Stomach (tissue), 9 donors: Measurements from ENCODE around the gene GPR152. TPM values are rescaled to one million over a fixed set of nuclear protein-coding genes. Genes with fewer than 3 reads are reported as not detected.
A peak's percentile ranks its signal among the peaks of the same experiment; 100 is the strongest.

Experiments
- DNase-seq, 2 donors: peaks; one replicate each; pipeline versions ENCODE4 v3.0.0 to v3.0.0-alpha.2; 2013 to 2019
- H3K27ac ChIP-seq, 5 donors: fragments of 200-600 bp in 4 of 5; sonication (generic) in 4 of 5; one replicate each; pipeline ENCODE4 v1.5.1; 2013 to 2019; ENCODE audit warnings: mild to moderate bottlenecking in 1 of 5, moderate library complexity in 1 of 5
- H3K27me3 ChIP-seq, 3 donors: fragments of 200-600 bp; sonication (generic); one replicate each; pipeline ENCODE4 v1.5.1; 2017 to 2019; ENCODE audit warnings: mixed run types in 1 of 3
- H3K36me3 ChIP-seq, 4 donors: fragments of 200-600 bp; sonication (generic); 1 replicate in 3 of 4; 2 replicates in 1 of 4; pipeline ENCODE4 v1.5.1; 2016 to 2019
- H3K4me1 ChIP-seq, 4 donors: fragments of 200-600 bp; sonication (generic); one replicate each; pipeline ENCODE4 v1.5.1; 2016 to 2019
- H3K4me3 ChIP-seq, 4 donors: fragments of 200-600 bp; sonication (generic) in 3 of 4; one replicate each; pipeline ENCODE4 v1.5.1; 2016 to 2019; ENCODE audit warnings: mild to moderate bottlenecking in 1 of 4
- H3K9me3 ChIP-seq, 4 donors: fragments of 200-600 bp; sonication (generic); one replicate each; pipeline ENCODE4 v1.5.1; 2016 to 2019
- EP300 ChIP-seq: sonication (generic); formaldehyde crosslinking; IDR thresholded peaks from one replicate; pipeline ENCODE4 v1.6.1; 2017; ENCODE audit warnings: antibody characterized with exemption
- POLR2A ChIP-seq, 4 donors: fragments of 450-650 bp; IDR thresholded peaks; one replicate each; pipeline ENCODE4 v1.6.1; 2016; ENCODE audit warnings: antibody characterized with exemption in 4 of 4, control low read depth in 2 of 4, mild to moderate bottlenecking in 1 of 4, moderate library complexity in 1 of 4
- POLR2AphosphoS5 ChIP-seq, 3 donors: sonication (generic); formaldehyde crosslinking; IDR thresholded peaks; one replicate each; pipeline ENCODE4 v1.6.1; 2016; ENCODE audit warnings: antibody characterized with exemption in 3 of 3
- WGBS, 5 donors: extraction: QIAGEN DNeasy Blood & Tissue Kit in 3 of 5; methylation state at CpG; one replicate each; pipeline versions ENCODE4 v1.1.5 to v1.1.7; 2013 to 2018; 5-methylcytosine and 5-hydroxymethylcytosine counted together
- intact Hi-C: fragments of 100-400 bp; cut with DNase I; formaldehyde crosslinking; loops from one replicate; pipeline ENCODE4 v1.15.1; 2023; ENCODE audit warnings: low total_unique reads
- polyA plus RNA-seq, 3 donors: library from polyadenylated mRNA; stranded (reverse); fragments of 200-250 nt; gene quantifications; one replicate each; pipeline ENCODE4 v1.2.3, GENCODE V29; 2013
- total RNA-seq, 5 donors: library from RNA; depleted of rRNA; stranded (reverse); fragments of >200 nt; gene quantifications; one replicate each; pipeline versions ENCODE4 v1.1.0 to v1.2.3, GENCODE V29; 2014 to 2016
- TF ChIP-seq, protein P1 (sequence below), 7 experiments: fragments of 450-650 bp in 4 of 7; fragments of 200-600 bp in 3 of 7; sonication (generic) in 3 of 7; IDR thresholded peaks; one replicate each; pipeline ENCODE4 v1.5.1; 2016 to 2019; ENCODE audit warnings: antibody characterized with exemption in 7 of 7, control low read depth in 2 of 7, mild to moderate bottlenecking in 1 of 7
- donor health status: healthy with polysubstance abuse.
- donor health status: Bipolar disorder and iron deficiency.
- donor health status: healthy.

Gene GPR152
- total and polyA plus RNA-seq, 8 donors, result not detected

GRCh38 chr11:67470337-67471002, 17.9 kb upstream of the GPR152 start:
- H3K27me3 ChIP-seq, result no peaks in the 10 kb centered on the region
- no peak for DNase-seq
- peaks cover 0 to 5% (median 2%) of the 10 kb centered on the region in 4 donors for H3K36me3 ChIP-seq
- 75 to 87% (median 82%) methylated on average over 8 of the region's 8 CpGs for WGBS, 5 donors
- TF ChIP-seq POLR2A (IDR thresholded peaks at IDR 0.05), result no peak
- no peak for TF ChIP-seq EP300
- TF ChIP-seq, protein P1, sequence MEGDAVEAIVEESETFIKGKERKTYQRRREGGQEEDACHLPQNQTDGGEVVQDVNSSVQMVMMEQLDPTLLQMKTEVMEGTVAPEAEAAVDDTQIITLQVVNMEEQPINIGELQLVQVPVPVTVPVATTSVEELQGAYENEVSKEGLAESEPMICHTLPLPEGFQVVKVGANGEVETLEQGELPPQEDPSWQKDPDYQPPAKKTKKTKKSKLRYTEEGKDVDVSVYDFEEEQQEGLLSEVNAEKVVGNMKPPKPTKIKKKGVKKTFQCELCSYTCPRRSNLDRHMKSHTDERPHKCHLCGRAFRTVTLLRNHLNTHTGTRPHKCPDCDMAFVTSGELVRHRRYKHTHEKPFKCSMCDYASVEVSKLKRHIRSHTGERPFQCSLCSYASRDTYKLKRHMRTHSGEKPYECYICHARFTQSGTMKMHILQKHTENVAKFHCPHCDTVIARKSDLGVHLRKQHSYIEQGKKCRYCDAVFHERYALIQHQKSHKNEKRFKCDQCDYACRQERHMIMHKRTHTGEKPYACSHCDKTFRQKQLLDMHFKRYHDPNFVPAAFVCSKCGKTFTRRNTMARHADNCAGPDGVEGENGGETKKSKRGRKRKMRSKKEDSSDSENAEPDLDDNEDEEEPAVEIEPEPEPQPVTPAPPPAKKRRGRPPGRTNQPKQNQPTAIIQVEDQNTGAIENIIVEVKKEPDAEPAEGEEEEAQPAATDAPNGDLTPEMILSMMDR (IDR thresholded peaks at IDR 0.05), result no peak
- TF ChIP-seq POLR2AphosphoS5 (IDR thresholded peaks at IDR 0.05), result no peak
- H3K4me1 ChIP-seq, result peaks cover 28 to 44% (median 42%) of the 10 kb centered on the region in 4 donors
- intact Hi-C loops, result no loop called here
- H3K4me3 ChIP-seq, result no peak overlapping the region
- H3K9me3 ChIP-seq, result no peaks in the 10 kb centered on the region
- H3K27ac ChIP-seq, result no peak overlapping the region

DNA sequence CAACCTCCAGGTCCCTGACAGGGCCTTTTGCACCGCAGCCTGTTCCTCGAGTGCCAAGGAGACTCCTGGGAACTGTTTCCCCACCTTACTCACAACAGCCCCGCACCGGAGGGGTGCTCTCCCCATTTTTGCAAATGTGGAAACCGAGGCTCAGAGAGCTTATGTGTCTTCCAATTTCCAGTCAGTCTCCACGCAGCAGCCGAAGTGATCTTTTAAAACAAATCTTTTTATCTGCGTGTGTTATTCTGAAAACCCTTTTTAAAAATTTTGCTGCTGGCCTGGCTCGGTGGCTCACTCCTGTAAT, 16.9 kb upstream of the GPR152 start:
- Histone ChIP-seq H3K36me3 (peaks cover 0 to 5% (median 2%) of the 10 kb centered on the region in 4 donors), H3K27me3 (no peaks in the 10 kb centered on the region), H3K4me3 (peak overlapping the region; percentile 82 to 95 (median 88)), H3K4me1 (peaks cover 30 to 49% (median 47%) of the 10 kb centered on the region in 4 donors), H3K9me3 (no peaks in the 10 kb centered on the region), H3K27ac (peak overlapping the region; percentile 90 to 96 (median 92))
- WGBS, 5 donors, result 5 to 9% (median 7%) methylated on average over 9 of the region's 9 CpGs
- TF ChIP-seq POLR2A (IDR thresholded peaks at IDR 0.05) (no peak), EP300 (no peak), POLR2AphosphoS5 (IDR thresholded peaks at IDR 0.05) (no peak)
- no peak for DNase-seq
- intact Hi-C loops, result no loop called here

- Histone ChIP-seq H3K4me1 (peaks cover 33 to 54% (median 51%) of the 10 kb centered on the region in 4 donors), H3K27ac (peak within 1 kb of the TSS; percentile 90 to 96 (median 92)), H3K9me3 (no peaks in the 10 kb centered on the region), H3K36me3 (peaks cover 0 to 5% (median 2%) of the 10 kb centered on the region in 4 donors), H3K4me3 (peak within 1 kb of the TSS; percentile 82 to 95 (median 88)), H3K27me3 (no peaks in the 10 kb centered on the region)
- WGBS, 5 donors, result 0 to 1% (median 0%) methylated on average over 5 to 76 of the region's 76 CpGs
- peak; percentile 94 to 98 for DNase-seq
- intact Hi-C loops, result no loop called here
- TF ChIP-seq EP300 (no peak), POLR2AphosphoS5 (IDR thresholded peaks at IDR 0.05) (peak; percentile 79 to 97 (median 90)), POLR2A (IDR thresholded peaks at IDR 0.05) (no peak)
- TF ChIP-seq, protein P1 (IDR thresholded peaks at IDR 0.05), result peak in 3 of 7 experiments; percentile 25 to 41 (median 40)
Measured at GRCh38 chr11:67468759-67469507, 16.4 kb upstream of the GPR152 start, which contains the start of gene TMEM134. TMEM134 (minus strand) TSS chr11:67469251; CDS start chr11:67469192, 59 bp downstream.

- intact Hi-C loops, result no loop called here
- H3K36me3 ChIP-seq, result peaks cover 0 to 5% (median 2%) of the 10 kb centered on the region in 4 donors
- peak overlapping the region; percentile 85 to 96 (median 92) for H3K27ac ChIP-seq
- DNase-seq, result no peak
- no peaks in the 10 kb centered on the region for H3K9me3 ChIP-seq
- TF ChIP-seq POLR2AphosphoS5 (IDR thresholded peaks at IDR 0.05) (no peak), EP300 (no peak), POLR2A (IDR thresholded peaks at IDR 0.05) (no peak)
- TF ChIP-seq, protein P1 (IDR thresholded peaks at IDR 0.05), result no peak
- H3K4me1 ChIP-seq, result peaks cover 37 to 58% (median 55%) of the 10 kb centered on the region in 4 donors
- no peaks in the 10 kb centered on the region for H3K27me3 ChIP-seq
- H3K4me3 ChIP-seq, result peak overlapping the region; percentile 82 to 95 (median 88)
- 0 to 7% (median 2%) methylated on average over 3 to 6 of the region's 6 CpGs for WGBS, 5 donors
Measured at GRCh38 chr11:67468456-67468758, 15.9 kb upstream of the GPR152 start.
